IPS-11a (cell line): Measurements from ENCODE around the gene RNF144A.

Source experiments
- H3K4me3 ChIP-seq: one replicate; pipeline ENCODE4 v1.5.1; 2013; ENCODE audit warnings: low read depth, low read length, control low read depth

The RNF144A gene

DNA sequence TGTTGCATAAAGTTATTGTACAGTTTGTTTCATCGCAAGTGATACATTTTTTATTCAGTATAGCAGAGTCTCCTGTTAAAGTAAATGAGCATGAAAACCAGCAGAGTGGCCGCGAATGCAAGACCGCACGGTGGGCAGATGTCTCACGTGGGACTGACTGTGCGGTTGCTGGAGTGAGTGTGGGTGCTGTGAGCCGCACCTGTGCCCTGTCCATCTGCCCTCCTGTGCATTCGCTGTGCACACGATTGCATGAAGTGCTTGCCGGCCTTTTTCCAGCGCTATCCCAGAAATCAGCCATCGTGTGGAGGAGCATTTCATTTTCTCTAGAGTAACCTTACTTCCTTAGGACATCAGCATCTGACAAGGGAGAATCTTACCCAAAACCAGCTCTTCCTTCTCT lies 118.7 kb downstream of the RNF144A start:
- H3K4me3 ChIP-seq, result no peak overlapping the region

DNA sequence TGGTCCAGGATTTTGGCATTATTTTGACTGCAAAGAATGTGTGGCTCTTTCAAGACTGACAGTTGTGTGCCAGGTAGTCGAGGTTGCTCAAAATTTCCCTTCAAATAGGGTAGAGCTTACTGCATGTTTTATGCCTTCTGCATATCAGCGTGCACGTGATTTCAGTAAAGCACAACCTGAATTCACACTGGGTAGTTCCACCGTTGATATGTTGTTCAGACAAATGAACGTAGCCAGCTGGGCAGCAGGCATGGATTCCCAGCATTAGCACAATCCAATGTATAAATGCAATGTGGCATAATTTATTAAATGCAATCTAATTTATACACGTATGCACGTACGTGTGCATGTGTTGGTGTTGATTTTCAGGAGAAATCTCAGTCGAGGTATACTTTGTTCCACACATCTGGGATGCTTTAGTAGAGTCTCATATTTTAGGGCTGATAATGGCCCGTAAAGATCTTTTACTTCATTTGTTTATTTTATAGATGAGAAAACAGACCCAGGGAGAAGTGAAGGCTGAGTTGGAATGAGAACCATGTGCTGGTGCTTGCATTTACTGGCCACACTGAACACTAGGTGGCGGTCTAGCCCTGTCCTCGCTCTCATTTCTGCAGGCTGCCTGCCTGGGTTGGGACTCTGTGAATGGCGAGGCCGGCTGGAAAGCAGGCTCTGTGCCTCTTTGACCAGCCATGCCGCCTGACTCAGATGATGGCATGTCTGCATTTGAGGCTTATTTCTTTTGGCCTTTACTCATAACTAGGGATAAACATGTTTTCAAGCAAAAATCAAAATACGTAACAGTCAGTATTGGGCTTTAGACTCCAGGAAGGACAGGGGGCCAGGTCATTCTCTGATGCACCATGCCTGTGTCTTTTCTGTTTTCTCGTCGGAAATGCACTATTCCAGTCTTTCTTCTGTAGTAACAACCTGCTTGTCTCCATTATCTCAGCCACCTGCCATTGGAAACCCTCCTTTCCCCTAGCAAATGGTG lies 120.4 kb downstream of the RNF144A start:
- no peak overlapping the region for H3K4me3 ChIP-seq

DNA sequence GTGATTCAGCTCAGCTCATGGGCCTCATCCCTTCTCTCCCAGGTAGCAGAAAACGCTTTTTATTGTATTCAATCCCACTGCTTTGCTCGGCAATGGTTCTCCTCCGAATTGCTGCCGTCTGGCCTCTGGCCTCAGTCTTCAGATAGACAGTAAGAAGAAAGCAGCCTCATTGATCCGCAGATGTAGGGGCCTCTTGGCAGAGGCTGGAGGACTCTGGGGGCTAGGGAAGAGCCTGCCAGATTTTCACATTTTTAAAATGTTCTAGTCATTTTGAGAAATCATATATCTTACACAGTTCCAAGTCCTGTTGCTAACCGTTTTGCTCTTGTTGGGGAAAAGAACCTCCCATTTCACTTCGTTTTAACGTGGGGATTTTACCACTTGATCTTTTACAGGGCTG lies 123.3 kb downstream of the RNF144A start:
- H3K4me3 ChIP-seq, result no peak overlapping the region

DNA sequence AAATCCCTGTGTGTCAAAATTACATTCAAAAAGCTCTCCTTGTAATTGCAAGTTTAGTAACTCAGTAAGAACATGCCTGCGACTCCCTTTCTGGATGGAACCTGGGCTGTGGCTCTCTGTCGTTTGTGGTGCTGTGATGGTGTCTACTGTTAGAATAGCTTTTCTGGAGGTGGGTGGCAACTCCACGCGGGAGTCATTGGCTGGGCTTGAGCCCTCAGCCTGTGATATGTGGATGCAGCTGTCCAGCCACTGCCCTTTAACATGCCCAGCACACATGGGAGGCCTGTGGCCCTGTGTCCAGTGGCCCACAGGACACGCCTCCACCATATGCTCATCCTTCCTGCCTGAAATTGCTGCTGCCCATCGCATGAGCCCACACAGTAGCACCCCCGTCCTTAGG lies 124.2 kb downstream of the RNF144A start:
- H3K4me3 ChIP-seq, result no peak overlapping the region

DNA sequence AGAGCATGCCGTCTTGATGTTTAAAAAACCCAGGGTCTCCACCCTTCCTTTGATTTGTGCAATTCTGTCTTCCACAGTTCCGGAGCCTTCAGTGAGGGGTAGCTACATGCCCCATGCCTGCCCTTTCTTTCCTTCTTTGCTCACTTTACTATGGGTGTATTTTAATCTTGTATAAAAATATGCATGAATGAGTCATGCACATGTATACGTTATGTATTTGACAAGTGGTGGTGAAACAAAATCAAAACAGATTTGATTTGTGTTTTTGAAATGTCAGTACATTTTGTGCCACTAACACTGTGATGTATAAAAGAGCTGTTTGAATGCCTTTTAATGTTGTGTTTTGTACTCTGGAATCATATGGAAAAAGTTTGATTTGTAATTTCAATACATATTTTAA lies 126.5 kb downstream of the RNF144A start:
- H3K4me3 ChIP-seq, result no peak overlapping the region

DNA sequence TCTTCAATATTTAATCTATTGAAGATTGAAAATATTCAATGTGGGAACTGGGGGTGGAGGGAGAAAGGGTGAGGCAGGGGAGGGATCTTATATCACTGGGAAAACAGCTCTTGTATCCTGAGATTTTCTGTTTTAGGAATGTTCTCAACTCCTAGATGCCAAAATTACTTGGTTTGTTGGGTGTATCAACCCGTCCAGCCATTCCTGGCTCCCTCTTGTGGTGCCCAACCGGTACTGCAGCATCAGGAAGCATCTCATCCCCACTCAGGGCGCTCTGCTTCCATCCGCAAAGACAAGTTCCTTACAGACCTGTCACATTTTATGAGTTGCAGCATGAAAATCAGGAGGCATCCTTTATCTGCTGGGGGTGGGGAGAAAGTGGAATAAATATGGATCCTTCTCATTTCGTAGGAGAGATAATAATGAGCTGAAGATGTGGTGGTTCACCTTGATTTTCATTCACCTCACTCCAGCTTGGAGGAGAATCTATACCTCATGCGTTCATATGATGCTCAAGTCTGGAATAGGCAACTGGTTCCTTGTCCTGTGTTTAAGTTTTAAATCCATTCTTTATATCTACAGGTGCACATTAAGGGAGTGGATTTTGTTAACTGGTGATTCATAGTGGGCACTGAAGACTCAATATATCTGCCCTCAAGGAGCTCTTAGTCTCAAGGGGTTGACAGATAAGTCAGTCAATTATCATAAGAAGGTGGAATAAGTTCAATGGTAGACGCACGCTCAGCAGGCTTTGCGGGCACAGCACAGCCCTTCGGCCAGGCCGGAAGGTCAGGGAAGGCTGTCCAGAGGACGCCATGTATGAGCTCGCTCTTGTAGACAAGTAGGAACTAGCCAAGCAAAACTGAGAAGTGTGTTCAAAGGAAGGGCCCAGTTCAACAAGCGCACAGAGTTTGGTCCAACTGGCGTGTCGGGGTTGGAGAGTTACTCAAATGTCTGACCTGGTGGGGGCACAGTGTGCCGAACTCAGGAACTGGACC lies 127.3 kb downstream of the RNF144A start:
- no peak overlapping the region for H3K4me3 ChIP-seq

DNA sequence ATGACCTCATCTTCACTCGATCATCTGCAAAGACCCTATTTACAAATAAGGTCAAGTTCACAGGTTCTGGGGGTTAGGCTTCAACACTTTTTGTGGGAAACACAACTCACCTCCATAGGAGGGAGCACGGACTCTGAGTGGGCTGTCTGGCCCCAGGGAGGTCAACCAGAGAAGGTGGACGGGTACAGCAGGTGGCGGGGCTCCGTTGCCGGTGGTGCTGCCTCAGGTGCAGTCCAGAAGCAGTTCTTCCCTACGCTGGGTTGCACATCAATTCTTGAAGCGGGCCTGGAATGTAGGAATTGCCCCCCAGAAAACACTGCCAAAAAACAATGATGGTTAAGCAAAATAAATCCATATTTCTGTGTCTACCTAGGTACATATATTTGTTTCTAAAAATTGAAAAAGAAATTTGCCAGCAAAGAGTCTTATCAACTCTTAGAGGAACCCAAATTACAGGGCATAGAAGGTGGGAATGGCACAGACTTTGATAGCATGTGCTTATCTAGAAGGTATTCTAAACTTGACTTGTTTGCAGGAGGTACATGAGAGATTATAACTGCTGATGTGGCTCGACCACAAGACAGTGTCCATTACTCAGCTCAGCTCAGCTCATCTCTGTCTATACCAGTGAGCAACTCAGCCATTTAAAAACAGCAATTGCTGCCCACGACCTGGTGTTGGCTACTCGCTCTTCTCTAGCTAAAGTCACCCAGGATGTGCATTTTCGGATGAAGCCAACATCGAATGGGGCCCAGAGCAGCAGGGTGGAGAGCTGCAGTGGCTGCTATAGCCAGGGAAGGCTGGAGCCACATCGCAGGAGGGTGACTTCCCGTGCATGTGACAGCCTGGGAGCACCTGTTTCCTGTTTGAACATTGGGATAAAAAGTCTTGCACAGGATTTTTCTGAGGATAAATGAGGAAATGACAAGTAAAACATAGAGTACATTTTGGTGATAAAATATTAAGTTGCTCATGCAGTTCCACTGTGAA lies 128.7 kb downstream of the RNF144A start:
- H3K4me3 ChIP-seq, result no peak overlapping the region

DNA sequence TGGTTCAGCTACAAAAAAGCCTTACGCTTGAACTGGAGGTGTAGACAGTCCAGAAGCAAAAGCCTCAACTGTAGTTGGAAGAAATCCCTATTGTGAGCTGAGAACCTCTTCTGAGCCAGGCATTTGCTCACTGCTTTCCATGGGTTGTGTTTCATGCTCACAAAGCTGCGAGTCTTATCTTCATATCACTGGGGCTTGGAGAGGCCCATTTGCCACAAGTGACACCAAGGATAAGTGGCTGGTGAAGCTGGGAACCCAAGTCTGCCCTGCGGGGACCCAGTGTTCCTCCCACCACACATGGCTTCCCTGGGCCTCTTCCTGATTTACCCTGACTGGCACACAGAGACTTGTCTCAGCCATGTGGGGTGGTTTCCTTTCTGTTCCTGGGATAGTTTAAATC lies 130.4 kb downstream of the RNF144A start:
- no peak overlapping the region for H3K4me3 ChIP-seq

DNA sequence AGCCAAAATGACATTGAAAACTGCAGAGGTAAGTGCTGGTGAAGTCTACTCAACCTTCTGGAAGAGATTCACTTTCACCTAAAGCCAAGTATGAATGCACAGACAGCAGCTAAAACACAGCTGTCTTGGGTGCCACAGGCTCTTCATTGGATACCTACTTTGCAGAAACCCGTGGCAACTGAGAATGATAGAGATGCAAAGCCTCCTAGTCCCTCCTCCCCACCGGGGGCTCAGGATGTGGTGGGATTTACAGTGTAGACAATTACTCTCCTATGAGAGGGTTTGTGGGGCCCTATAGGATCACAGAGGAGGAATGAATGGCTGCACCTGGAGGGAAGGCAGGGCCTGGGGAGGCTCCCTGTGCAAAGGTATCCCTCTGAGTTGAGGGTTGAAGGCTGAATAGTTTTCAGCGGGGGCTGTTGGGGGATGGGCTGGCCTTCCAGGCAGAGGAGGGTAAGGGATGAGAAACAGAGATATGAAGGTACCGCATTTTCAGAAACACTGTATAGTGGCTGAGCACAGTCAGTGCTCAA lies 131.6 kb downstream of the RNF144A start:
- no peak overlapping the region for H3K4me3 ChIP-seq

DNA sequence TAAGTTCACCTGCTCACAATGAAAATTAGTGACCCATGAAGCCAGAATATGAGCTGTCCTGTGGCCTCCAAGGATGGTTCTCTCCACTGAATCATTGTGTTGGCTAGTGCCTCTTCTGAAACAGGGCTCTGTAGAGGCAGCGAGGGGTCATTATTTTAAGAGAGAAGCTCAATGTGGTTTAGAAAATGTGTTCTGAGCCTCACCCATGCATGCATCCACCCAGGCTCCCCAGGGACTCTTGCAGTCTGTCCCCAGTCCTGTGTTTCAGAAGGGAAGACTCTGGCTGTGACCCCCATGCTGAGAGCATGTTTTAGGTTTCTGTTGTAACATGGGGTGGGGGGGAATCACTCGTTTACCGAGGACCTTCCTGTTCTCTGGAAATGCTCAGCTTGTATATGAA lies 135.2 kb downstream of the RNF144A start:
- H3K4me3 ChIP-seq, result no peak overlapping the region

DNA sequence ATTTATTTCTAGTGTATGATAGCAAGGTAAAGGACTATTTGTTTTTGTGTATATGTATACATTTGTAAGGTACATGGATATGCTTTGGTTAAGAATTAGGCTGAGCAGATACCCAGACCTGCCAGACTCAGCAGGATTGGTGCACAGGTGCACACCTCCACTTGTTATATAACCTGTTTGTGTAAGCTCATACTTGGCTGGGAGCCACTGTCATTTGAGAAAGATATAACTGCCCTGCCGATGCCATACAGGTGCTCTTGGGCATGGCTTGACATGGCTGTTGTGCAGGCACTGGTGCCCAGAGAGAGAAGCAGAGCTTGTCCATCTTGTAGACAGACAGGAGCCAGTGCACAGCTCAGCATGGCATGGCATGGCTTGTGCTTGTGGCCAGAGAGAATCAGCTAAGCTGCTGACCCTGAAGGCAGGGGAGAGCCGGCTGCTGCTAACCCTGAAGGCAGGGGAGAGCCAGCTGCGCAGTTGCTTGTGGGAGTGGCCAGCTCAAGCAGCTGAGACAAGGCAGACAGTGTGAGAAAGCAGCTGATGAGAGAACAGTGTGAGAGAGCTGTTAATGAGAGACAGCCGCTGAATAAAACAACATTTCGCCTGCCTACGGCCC lies 136.5 kb downstream of the RNF144A start:
- no peak overlapping the region for H3K4me3 ChIP-seq

DNA sequence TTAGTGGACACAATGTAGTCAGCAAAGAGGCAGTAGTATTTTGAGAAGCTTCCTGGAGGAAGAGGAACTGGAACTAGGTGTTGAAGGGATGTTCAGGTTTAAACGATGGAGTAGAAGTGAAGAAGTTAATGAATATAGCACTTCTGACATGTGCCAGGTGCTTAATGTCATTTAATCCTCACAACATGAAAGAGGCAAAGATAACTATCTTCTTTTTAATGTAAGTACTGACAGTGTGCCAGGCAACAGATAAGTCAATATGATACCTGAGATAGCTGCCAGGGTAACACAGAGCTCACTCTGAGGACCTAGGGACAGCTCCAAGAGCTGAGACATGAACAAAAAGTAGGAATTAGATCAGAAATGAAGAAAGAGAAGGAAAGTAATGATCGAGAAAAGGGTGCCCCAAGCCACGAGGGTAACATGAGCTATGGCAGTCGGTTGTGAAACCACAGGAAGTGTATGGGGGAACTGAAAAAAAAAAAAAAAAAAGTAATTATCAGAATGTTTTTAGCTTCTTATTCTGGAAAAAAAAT lies 140.7 kb downstream of the RNF144A start:
- H3K4me3 ChIP-seq, result no peak overlapping the region

DNA sequence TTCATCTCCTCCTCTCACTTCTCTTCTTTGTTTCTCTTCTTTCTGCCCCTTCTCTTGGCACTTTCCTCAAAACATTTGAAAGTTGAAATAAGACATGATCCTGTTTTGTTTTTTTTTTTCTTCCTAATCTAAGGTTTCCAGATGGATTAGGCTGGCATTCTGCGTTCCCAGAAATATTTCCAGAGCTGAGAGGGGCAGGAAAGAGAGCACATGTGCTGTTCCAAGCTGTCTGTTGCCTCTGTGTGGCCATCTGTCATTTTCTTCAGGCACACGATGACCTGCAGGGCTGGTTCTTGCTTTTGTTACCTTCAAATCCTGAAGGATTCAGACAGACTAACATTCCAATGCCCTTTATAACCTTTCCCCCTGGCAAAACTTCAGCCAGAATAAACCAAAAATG lies 142.9 kb downstream of the RNF144A start:
- no peak overlapping the region for H3K4me3 ChIP-seq

DNA sequence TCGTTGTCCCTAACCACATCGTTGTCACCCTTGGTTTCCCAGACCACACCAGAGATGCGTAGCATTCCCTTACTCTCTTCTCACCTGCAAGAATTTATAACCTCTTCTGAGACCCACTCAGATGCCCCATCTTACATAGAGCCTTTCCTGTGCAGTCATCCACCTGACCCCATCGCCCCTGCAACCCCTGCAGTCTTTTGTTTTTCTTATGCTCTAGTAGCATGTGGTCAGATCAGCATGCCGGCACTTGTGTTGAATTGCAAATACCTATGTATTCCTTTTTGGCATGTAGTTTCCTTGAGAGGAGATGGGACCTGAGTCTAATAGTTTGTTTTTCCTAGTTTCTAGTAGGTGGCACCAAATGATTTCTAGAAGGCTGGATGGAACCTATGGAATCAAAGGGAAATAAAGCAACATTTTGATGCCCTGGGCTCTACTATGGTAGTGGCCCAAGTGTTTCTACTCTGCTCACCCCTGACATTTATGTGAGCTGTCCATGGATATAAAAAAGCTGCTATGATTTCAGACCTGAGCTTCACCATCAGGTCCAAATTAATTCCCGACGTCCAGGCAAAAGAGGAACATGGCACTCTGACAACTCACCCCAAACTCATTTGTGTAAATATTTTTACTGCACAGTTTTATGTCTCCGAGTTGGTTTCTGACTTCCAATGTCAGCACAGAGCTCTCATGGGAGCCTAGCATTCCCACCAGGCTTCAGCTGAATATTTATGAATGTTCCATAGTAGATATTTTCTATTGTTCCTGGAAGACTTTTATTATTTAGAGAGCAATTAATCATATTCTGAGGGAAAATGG lies 143.6 kb downstream of the RNF144A start:
- H3K4me3 ChIP-seq, result no peak overlapping the region

DNA sequence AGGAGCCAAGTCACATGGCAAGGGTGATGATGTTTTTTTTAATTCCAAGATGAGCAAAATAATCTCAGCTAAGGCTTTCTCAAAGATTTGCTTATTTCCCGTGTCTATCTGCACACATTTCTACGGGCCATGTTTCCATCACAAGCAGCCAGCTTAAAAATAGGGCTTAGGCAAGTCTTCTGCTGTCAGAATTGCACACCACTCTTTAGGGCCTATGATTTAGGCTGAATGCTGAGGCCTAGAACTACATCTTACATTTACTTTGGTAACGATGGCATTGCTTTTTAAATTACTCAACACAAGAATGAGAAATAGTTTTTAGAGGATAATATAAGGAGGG lies 144.2 kb downstream of the RNF144A start:
- H3K4me3 ChIP-seq, result no peak overlapping the region

DNA sequence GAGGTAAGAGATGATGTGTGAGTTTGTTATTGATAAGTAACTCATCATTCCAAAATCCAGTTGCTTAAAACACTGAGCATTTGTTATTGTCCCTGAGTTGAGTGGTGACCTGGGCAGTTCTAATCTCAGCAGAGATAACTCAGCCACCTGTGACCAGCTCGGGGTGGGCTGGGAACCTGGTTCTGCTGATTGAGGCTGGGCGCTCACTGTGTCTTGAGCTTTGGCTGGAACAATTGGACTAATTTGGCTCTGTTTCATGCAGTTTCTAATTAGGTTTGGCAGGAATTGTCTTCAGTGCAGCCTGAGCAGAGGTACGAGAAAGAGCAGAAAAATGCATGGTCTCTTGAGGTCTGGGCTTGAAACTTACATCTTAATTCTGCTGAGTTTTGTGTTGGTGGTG lies 144.7 kb downstream of the RNF144A start:
- no peak overlapping the region for H3K4me3 ChIP-seq

DNA sequence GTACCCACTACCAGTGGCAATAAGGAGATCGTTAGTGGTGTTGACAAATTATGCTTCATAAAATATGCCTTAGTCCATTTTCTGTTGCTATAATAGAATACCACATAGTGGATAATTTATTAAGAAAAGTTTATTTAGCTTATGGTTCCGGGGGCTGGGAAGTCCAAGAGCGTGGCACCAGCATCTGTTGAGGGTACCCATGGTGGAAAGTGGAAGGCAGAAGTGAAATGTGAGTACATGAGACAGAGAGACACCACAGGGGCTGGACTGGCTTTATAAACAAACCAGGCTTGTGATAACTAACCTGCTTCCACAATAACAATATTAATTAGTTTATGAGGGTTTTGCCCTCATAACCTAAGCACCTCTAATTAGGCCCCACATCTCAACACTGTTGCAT lies 146.6 kb downstream of the RNF144A start:
- H3K4me3 ChIP-seq, result no peak overlapping the region

DNA sequence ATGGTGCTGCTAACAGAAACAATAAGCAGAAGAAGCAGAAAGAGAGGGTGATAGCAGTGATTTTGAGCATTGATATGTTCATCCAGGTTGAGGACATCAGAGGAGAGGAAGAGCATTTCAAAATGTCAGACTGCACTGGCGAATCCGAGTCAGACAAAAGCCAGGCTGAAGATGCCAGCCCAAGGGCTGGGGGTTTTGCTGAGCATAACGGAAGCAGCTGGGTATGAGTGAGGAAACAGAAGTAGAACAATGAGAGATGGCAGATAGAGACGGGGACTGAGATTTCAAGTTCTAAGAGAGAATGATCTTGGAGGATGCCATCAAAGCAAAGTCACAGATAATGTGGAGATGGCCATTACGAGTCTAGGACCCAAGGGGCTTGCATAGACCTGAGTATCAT lies 151.2 kb downstream of the RNF144A start:
- no peak overlapping the region for H3K4me3 ChIP-seq

DNA sequence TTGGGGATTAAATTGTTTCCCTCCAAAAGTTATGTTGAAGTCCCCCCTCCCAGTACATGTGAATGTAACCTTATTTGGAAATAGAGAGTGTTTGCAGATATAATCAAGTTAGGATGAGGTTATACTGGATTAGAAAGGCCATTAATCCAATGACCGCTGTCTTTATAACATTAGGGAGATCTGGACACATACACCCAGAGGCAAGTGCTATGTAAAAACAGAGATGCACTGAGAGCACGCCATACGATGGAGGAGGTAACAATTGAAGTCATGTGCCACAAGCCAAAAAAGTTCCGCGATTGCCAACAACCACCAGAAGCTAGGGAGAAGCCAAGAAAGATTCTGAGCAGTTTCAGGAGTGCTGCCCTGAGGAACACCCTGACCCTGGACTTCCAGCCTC lies 153.3 kb downstream of the RNF144A start:
- no peak overlapping the region for H3K4me3 ChIP-seq
